NB4 (cell line): ENCODE data around the gene USP3.

Experiments used
- MYC ChIP-seq: IDR thresholded peaks from 2 replicates; pipeline ENCODE4 v1.6.1; 2011; ENCODE audit warnings: low read depth, low read length
- POLR2A ChIP-seq: IDR thresholded peaks from 2 replicates; pipeline ENCODE4 v1.6.1; 2011; ENCODE audit warnings: mild to moderate bottlenecking; ENCODE audit not compliant: insufficient read length; ENCODE audit errors: extremely low read depth
- TF ChIP-seq, protein P1 (sequence below): IDR thresholded peaks from one replicate; pipeline ENCODE4 v1.5.1; 2012; ENCODE audit warnings: low read depth, low read length
- TF ChIP-seq, protein P2 (sequence below): IDR thresholded peaks from 2 replicates; pipeline ENCODE4 v1.6.1; 2011; ENCODE audit warnings: low read depth, low read length

DNA sequence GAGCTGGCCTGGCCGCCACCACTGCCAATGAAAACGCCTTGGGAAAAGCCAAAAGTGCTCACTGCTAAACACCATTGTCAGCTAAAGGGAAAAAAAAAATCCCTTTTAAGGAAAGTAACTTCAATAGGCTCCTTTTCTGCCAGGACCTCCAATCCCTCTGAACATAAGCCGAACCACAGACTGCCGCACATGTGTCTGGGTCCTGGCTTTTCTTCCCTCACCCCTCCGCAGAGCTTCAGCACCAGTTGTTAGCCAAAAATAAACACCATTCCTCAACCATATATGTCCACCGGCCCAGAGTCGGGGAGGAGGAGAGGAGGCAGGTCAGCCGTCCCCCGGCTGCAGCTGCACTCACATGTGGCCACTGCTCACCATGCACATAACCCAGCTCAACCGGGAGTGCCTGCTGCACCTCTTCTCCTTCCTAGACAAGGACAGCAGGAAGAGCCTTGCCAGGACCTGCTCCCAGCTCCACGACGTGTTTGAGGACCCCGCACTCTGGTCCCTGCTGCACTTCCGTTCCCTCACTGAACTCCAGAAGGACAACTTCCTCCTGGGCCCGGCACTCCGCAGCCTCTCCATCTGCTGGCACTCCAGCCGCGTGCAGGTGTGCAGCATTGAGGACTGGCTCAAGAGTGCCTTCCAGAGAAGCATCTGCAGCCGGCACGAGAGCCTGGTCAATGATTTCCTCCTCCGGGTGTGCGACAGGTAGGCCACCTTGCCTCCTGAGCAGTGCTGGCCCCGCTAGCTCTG lies 92.8 kb downstream of the USP3 start, which contains the start of gene FBXL22:
- TF ChIP-seq, protein P1, sequence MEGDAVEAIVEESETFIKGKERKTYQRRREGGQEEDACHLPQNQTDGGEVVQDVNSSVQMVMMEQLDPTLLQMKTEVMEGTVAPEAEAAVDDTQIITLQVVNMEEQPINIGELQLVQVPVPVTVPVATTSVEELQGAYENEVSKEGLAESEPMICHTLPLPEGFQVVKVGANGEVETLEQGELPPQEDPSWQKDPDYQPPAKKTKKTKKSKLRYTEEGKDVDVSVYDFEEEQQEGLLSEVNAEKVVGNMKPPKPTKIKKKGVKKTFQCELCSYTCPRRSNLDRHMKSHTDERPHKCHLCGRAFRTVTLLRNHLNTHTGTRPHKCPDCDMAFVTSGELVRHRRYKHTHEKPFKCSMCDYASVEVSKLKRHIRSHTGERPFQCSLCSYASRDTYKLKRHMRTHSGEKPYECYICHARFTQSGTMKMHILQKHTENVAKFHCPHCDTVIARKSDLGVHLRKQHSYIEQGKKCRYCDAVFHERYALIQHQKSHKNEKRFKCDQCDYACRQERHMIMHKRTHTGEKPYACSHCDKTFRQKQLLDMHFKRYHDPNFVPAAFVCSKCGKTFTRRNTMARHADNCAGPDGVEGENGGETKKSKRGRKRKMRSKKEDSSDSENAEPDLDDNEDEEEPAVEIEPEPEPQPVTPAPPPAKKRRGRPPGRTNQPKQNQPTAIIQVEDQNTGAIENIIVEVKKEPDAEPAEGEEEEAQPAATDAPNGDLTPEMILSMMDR = no peak
- TF ChIP-seq, protein P2, sequence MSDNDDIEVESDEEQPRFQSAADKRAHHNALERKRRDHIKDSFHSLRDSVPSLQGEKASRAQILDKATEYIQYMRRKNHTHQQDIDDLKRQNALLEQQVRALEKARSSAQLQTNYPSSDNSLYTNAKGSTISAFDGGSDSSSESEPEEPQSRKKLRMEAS = no peak
- no peak for TF ChIP-seq POLR2A
- TF ChIP-seq MYC = no peak
